Esophagus squamous epithelium (tissue), 4 donors: ENCODE results near the gene STARD5.

Source experiments
- POLR2A ChIP-seq, 4 donors: fragments of 450-650 bp; IDR thresholded peaks; one replicate each; pipeline ENCODE4 v1.6.1; 2017; ENCODE audit warnings: antibody characterized with exemption in 4 of 4, mild to moderate bottlenecking in 4 of 4, moderate library complexity in 3 of 4
- TF ChIP-seq, protein P1 (sequence below), 6 experiments: fragments of 450-650 bp in 4 of 6; fragments of 200-600 bp in 2 of 6; sonication (generic) in 2 of 6; IDR thresholded peaks; one replicate each; pipeline ENCODE4 v1.5.1; 2016 to 2019; ENCODE audit warnings: antibody characterized with exemption in 6 of 6, mild to moderate bottlenecking in 4 of 6, moderate library complexity in 4 of 6

DNA sequence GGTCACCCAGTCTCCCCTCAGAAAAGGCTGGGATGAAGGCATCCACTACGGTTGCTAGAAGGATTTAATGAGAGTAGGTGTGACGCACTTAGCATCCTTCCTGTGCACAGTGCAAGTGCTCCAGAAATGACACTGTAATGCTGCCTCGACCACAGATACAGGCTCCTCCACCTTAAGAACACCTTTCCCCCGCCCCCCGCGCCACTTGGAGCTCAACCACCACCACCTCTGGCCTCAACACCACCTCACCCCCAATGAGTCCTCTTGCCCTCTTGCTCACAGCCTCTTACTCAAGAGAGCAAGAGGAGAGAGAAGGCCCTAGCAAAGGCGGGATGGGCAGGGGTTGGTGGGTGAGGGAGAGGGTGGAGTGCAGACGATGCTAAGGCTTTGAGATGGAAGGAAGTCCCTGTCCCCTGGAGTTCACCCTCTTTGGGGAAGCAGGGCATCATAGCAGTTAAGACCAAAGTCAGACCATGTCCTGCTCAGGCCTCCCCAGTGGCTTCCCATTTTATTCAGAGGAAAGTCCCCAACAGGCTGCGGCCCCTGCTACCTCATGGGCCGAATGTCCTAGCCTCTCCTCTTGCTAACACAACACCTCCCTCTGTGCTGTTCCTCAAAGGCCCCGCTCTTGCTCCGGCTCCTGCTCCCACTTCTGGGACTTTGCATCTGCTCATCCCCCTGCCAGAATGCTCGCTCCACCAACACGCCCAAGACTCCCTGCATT, 8.3 kb downstream of the STARD5 start:
- TF ChIP-seq, protein P1, sequence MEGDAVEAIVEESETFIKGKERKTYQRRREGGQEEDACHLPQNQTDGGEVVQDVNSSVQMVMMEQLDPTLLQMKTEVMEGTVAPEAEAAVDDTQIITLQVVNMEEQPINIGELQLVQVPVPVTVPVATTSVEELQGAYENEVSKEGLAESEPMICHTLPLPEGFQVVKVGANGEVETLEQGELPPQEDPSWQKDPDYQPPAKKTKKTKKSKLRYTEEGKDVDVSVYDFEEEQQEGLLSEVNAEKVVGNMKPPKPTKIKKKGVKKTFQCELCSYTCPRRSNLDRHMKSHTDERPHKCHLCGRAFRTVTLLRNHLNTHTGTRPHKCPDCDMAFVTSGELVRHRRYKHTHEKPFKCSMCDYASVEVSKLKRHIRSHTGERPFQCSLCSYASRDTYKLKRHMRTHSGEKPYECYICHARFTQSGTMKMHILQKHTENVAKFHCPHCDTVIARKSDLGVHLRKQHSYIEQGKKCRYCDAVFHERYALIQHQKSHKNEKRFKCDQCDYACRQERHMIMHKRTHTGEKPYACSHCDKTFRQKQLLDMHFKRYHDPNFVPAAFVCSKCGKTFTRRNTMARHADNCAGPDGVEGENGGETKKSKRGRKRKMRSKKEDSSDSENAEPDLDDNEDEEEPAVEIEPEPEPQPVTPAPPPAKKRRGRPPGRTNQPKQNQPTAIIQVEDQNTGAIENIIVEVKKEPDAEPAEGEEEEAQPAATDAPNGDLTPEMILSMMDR (IDR thresholded peaks at IDR 0.05): no peak
- no peak for TF ChIP-seq POLR2A (IDR thresholded peaks at IDR 0.05)
